Stimulated activated CD8-positive, alpha-beta memory T cell treated with anti-CD3 and anti-CD28 coated beads, Interleukin-15, amount 100 ng/mL, for 4 hours (primary cell): ENCODE measurements around the gene TMPRSS11B.
"Not testable (repeated sequence)": the region's sequence is repeated elsewhere in the genome, so short reads cannot be mapped to it uniquely, and the experiment has no call there.

Experiments
- DNase-seq, 2 donors: peaks; one replicate each; pipeline ENCODE4 v3.0.0-alpha.2; 2020; ENCODE audit warnings: low read depth in 2 of 2

The TMPRSS11B gene

DNA sequence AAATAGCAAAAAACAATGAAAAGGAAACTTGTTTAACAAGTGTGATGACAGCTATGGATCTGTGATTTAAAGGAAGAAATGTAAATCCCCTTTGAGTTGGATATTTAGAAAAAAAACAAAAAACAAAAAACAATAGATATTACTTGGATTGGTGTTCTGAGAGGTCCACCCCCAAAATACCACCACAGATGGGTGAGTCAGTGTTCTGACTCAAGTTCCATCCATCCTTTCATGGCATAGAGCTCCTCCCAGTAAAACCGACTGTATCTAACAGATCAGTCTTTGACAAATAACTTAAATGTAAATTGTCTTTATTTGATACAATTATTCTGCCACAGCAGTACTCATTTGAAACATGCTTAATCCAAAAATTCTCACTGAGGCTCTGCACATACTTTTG lies 27.4 kb downstream of the TMPRSS11B start:
- no peak for DNase-seq

DNA sequence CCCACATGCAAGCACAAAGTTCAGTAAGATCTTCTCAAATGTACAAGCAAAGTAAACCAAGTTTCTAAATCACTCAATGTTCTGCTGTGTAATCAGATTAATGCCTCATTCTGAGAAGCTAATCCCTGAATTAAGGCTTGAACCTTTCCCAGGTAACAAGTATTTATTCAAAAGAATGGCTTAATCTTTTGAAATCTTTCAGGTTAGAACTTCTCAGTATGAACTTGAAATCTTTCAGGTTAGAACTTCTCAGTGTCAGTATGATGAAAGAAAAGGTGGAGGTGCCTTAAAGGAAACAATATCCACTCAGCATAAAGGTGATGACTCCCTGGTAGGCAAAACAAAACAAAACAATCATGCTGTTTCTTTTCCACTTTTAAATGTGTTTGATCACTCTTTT lies 29.0 kb downstream of the TMPRSS11B start:
- DNase-seq: no peak

DNA sequence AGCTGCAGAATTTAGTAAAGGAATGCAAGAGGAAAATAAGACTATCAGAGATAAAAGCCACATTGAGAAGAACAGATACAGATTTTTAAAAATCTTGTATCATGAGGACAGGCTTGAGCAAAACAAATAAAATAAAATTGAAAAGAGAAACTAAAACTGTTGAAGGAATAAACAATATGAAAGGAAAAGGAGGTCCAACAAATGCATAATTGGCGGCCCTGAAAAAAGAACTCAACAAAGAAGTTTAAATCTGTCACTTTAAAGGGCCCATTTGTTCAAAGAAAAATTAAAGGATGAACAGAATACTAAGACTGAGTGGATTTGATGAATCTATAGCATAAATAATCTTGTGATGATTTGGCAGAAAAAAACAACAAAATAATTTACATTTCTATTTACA lies 36.5 kb downstream of the TMPRSS11B start:
- DNase-seq: no peak

DNA sequence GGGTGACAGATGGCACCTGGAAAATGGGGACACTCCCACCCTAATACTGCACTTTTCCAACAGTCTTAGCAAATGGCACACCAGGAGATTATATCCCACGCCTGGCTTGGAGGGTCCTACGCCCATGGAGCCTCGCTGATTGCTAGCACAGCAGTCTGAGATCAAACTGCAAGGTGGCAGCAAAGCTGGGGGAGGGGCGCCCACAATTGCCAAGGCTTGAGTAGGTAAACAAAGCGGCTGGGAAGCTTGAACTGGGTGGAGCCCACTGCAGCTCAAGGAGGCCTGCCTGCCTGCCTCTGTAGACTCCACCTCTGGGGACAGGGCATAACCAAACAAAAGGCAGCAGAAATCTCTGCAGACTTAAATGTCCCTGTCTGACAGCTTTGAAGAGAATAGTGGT lies 51.2 kb downstream of the TMPRSS11B start:
- not testable (repeated sequence) for DNase-seq

DNA sequence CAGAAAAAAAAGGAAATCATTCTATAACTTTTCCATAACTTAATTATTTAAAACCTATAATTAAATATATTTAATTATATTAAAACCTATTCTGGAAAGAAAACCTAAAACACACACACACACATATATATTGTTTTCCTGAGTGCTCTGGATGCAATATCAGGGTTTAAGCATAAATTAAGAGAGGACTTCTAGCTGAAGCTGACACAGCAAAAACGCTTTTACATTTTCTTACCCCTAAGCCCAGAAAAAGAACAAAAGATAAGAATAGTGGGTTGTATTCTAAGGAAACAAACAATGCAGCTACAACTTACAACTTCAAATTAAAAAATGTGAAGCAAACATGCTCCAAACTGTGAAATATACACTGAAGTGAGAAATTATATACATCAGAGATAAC lies 52.3 kb downstream of the TMPRSS11B start:
- DNase-seq: no peak

DNA sequence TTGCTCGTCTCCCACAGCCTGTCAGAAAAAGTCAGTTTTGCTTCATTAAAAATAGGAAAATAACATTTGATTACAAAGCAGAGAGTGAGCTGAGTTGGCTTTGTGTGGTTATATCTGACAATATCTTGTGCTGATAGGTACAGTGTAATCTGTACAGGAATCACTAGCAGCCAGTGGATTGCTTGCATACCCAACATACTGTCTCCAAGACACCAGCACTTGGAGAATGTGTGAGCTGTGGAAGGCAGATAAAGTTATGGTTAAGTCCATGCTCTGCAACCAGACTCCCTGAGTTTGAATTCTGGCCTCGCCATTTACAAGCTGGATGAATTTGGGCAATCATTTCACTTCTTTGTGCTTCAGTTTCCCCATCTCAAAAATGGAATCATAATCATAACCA lies 58.3 kb downstream of the TMPRSS11B start:
- no peak for DNase-seq

DNA sequence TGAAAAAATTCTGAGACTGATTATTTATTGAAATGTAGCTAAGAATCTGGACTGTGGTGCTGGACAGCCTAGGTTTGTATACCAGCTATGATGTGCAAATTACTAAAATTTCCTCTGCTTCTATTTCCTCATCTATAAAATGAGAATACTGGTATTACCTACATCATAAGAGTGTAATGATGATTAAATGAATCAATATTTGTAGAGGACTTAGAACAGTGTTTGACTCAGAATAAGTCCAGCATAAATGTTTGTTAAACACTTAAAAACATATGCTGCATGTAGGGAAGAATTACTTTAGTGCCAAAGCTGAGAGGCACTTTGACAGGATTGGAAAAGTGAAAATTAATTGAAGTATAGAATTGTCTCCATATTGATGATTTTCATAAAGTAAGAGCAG lies 60.6 kb downstream of the TMPRSS11B start:
- DNase-seq: no peak

DNA sequence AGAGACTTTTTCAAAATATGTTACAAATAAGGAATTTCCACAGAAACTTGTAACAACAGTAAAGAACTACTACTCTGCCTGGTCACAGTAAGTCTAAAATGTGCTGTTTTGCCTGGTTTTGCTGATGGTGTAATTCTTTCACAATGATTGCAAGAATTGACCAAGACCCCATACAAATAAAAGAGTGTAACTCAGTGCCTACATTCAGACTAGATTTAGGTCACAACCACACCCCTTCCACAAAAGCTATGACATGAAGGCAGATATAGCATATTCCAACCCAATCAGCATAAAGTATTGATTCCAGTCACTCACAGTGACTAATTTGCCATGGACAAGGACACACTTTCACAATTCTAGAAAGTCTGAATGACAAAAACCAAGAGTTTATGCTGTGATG lies 62.1 kb downstream of the TMPRSS11B start:
- no peak for DNase-seq

DNA sequence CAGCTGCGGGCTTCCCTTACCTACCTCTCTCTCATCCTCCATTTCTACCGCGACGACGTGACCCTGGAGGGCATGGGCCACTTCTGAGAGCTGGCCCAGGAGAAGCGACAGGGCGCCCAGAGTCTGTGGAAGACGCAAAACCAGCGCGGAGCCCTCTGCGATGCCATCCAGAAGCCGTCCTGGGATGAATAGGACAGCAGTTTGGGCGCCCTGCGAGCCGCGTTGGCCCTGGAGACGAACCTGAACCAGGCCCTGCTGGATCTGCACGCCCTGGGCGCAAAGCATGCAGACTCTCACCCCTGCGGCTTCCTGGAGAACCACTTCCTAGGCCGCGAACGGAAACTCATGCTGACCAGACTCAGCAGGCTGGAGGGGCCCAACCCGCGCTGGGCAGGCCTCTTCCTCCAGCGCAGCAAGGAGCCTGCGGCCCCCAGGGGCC lies 63.1 kb downstream of the TMPRSS11B start:
- DNase-seq: no peak

DNA sequence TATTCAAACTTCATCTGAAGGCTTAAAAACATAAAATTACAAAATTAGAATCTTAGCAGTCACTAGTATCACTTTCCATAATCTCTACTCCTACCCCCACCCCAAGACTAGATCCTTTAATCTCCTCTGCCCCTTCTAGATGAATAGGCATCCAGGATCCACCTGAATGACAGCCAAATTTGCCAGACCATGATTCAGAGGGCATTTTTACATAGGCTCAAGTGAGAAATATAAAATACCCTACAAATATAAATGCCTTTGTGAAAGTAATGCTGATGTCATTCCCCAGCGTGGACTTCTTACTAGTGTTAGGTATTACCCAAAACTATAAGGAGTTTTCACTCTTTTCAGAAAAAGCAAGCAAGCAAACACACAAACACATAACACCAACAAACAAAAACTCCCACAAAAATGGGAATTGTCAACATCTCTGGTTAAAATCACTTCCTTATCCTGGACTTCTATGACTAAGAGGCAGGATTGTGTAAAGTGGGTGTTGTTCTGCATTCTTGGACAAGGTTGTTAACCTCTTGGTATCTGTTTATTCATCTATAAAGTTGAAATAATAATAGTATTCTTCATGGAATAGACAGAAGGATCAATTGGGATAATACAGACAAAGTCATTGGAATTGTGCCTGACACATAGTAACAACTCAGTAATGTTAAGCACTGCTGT lies 64.5 kb downstream of the TMPRSS11B start:
- DNase-seq: no peak

DNA sequence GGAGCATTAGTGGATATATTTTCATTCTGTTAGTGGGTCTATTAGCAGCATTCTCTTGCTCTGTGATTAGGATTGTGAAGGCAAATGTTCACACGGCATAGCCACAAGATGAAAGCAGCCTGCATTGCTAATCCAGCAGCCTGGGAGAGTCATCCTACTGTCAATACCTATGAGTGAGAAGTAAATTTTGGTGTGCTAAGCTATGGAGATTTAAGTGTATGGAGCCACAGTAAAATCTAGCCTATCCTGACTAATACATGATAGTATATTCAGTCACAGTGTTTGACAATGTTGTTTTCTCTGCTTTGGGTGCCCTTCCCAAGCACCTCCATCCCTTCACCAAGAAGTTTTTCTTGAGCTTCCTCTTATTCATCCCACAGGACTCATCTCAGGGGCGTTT lies 68.6 kb downstream of the TMPRSS11B start:
- DNase-seq: no peak
